H9 (cell line): ENCODE measurements around the gene C1orf21. TPM values are rescaled to one million over a fixed set of nuclear protein-coding genes. Genes with fewer than 3 reads are reported as not detected.

Source experiments
- DNase-seq: peaks from one replicate; pipeline ENCODE4 v3.0.0-alpha.2; 2017
- H2AFZ ChIP-seq: one replicate; pipeline ENCODE4 v1.6.1; 2013; ENCODE audit warnings: mild to moderate bottlenecking, low read length, control low read depth, moderate library complexity
- H2AK5ac ChIP-seq: 2 replicates; pipeline ENCODE4 v1.6.1; 2013; ENCODE audit warnings: low read length, control low read depth, mixed read lengths; ENCODE audit not compliant: insufficient read length
- H2BK120ac ChIP-seq: one replicate; pipeline ENCODE4 v1.6.1; 2013; ENCODE audit warnings: low read depth, mild to moderate bottlenecking, low read length, control low read depth, inconsistent platforms; ENCODE audit not compliant: poor library complexity, severe bottlenecking
- H2BK12ac ChIP-seq: 2 replicates; pipeline ENCODE4 v1.6.1; 2013; ENCODE audit warnings: low read length, control low read depth, mixed read lengths, low read depth; ENCODE audit not compliant: insufficient read length
- H2BK15ac ChIP-seq: 2 replicates; pipeline ENCODE4 v1.6.1; 2013; ENCODE audit warnings: low read depth, low read length, control low read depth
- H2BK20ac ChIP-seq: one replicate; pipeline ENCODE4 v1.6.1; 2013; ENCODE audit warnings: low read depth, mild to moderate bottlenecking, low read length, control low read depth, inconsistent platforms; ENCODE audit not compliant: poor library complexity, severe bottlenecking
- H2BK5ac ChIP-seq: 2 replicates; pipeline ENCODE4 v1.6.1; 2013; ENCODE audit warnings: low read length, control low read depth, mixed read lengths; ENCODE audit not compliant: insufficient read length
- H3K14ac ChIP-seq: 2 replicates; pipeline ENCODE4 v1.6.1; 2013; ENCODE audit warnings: low read length, control low read depth; ENCODE audit not compliant: insufficient read depth
- H3K18ac ChIP-seq: 2 replicates; pipeline ENCODE4 v1.6.1; 2013; ENCODE audit warnings: low read depth, mild to moderate bottlenecking, mixed read lengths, low read length, control low read depth; ENCODE audit not compliant: insufficient read length
- H3K23ac ChIP-seq: 2 replicates; pipeline ENCODE4 v1.6.1; 2013; ENCODE audit warnings: low read length, control low read depth, mixed read lengths, low read depth; ENCODE audit not compliant: insufficient read length
- H3K23me2 ChIP-seq: 2 replicates; pipeline ENCODE4 v1.6.1; 2013; ENCODE audit warnings: low read depth, mild to moderate bottlenecking, mixed read lengths, low read length, control low read depth; ENCODE audit not compliant: insufficient read length, poor library complexity, severe bottlenecking
- H3K27ac ChIP-seq: 2 replicates; pipeline ENCODE4 v1.5.1; 2013; ENCODE audit warnings: low read length, control low read depth, mixed read lengths, low read depth; ENCODE audit not compliant: insufficient read length
- H3K27me3 ChIP-seq: 2 replicates; pipeline ENCODE4 v1.6.1; 2013; ENCODE audit warnings: low read length, control low read depth, inconsistent platforms; ENCODE audit not compliant: insufficient read depth
- H3K4ac ChIP-seq: 2 replicates; pipeline ENCODE4 v1.6.1; 2013; ENCODE audit warnings: low read depth, mild to moderate bottlenecking, control low read depth, inconsistent platforms, low read length, moderate library complexity
- H3K4me1 ChIP-seq: 2 replicates; pipeline ENCODE4 v1.6.1; 2013; ENCODE audit warnings: low read length, control low read depth, inconsistent platforms; ENCODE audit not compliant: insufficient read depth
- H3K4me2 ChIP-seq: 2 replicates; pipeline ENCODE4 v1.6.1; 2013; ENCODE audit warnings: low read length, control low read depth, mixed read lengths; ENCODE audit not compliant: insufficient read length, insufficient read depth
- H3K56ac ChIP-seq: 2 replicates; pipeline ENCODE4 v1.6.1; 2013; ENCODE audit warnings: low read depth, mild to moderate bottlenecking, mixed read lengths, low read length, control low read depth; ENCODE audit not compliant: insufficient read length
- H3K79me1 ChIP-seq: 2 replicates; pipeline ENCODE4 v1.6.1; 2013; ENCODE audit warnings: low read depth, mild to moderate bottlenecking, moderate library complexity, low read length, control low read depth, inconsistent platforms; ENCODE audit not compliant: insufficient read depth, poor library complexity, severe bottlenecking
- H3K79me2 ChIP-seq: 2 replicates; pipeline ENCODE4 v1.6.1; 2013; ENCODE audit warnings: low read length, control low read depth, inconsistent platforms; ENCODE audit not compliant: insufficient read depth
- H3K9ac ChIP-seq: 2 replicates; pipeline ENCODE4 v1.6.1; 2013; ENCODE audit warnings: low read length, control low read depth, mixed read lengths; ENCODE audit not compliant: insufficient read length; ENCODE audit errors: extremely low read depth
- H3K9me3 ChIP-seq: one replicate; pipeline ENCODE4 v1.6.1; 2013; ENCODE audit warnings: low read depth, low read length, inconsistent platforms; ENCODE audit not compliant: control insufficient read depth
- H3T11ph ChIP-seq: one replicate; pipeline ENCODE4 v1.6.1; 2013; ENCODE audit warnings: mild to moderate bottlenecking, low read length, control low read depth, inconsistent platforms
- H4K20me1 ChIP-seq: one replicate; pipeline ENCODE4 v1.6.1; 2013; ENCODE audit not compliant: control insufficient read depth, insufficient read length, insufficient read depth
- H4K5ac ChIP-seq: 2 replicates; pipeline ENCODE4 v1.6.1; 2013; ENCODE audit warnings: low read depth, mild to moderate bottlenecking, mixed read lengths, low read length, control low read depth; ENCODE audit not compliant: insufficient read length
- H4K8ac ChIP-seq: replicated peaks from 2 replicates; pipeline ENCODE4 v1.6.1; 2013; ENCODE audit warnings: low read length, control low read depth, mixed read lengths, low read depth; ENCODE audit not compliant: insufficient read length
- H4K91ac ChIP-seq: 2 replicates; pipeline ENCODE4 v1.6.1; 2013; ENCODE audit warnings: low read depth, mild to moderate bottlenecking, moderate library complexity, mixed read lengths, low read length, control low read depth; ENCODE audit not compliant: insufficient read length
- H3K27ac Mint-ChIP-seq, 3 experiments: 2 replicates in 2 of 3; 3 replicates in 1 of 3; pipeline ENCODE4 v1.8.0; 2020 to 2021; ENCODE audit warnings: mixed read lengths in 3 of 3, mild to moderate bottlenecking in 1 of 3, moderate library complexity in 1 of 3
- H3K27me3 Mint-ChIP-seq: 2 replicates; pipeline ENCODE4 v1.8.0; 2021; ENCODE audit warnings: low read depth, mild to moderate bottlenecking, moderate library complexity, mixed read lengths
- H3K36me3 Mint-ChIP-seq, 3 experiments: 2 replicates in 2 of 3; 3 replicates in 1 of 3; pipeline ENCODE4 v1.8.0; 2020 to 2021; ENCODE audit warnings: low read depth in 3 of 3, mixed read lengths in 3 of 3; ENCODE audit not compliant: insufficient read depth in 1 of 3
- H3K4me1 Mint-ChIP-seq, 2 experiments: 2 replicates each; pipeline ENCODE4 v1.8.0; 2020; ENCODE audit warnings: mixed read lengths in 2 of 2
- H3K4me3 Mint-ChIP-seq, 2 experiments: 2 replicates in 1 of 2; 3 replicates in 1 of 2; pipeline ENCODE4 v1.8.0; 2020 to 2021; ENCODE audit warnings: mild to moderate bottlenecking in 2 of 2, mixed read lengths in 2 of 2, moderate library complexity in 1 of 2
- H3K9me3 Mint-ChIP-seq, 2 experiments: 2 replicates in 1 of 2; 3 replicates in 1 of 2; pipeline ENCODE4 v1.8.0; 2020; ENCODE audit warnings: mild to moderate bottlenecking in 2 of 2, mixed read lengths in 2 of 2, moderate library complexity in 1 of 2
- CTCF ChIP-seq: fragments of 200-600 bp; sonication (generic); conservative IDR thresholded peaks from 3 replicates; pipeline ENCODE4 v1.8.0; 2021; ENCODE audit warnings: antibody characterized with exemption, mild to moderate bottlenecking
- WGBS: extraction: QIAGEN DNeasy Blood & Tissue Kit; methylation state at CpG from one replicate; pipeline ENCODE4 v1.1.7; 2013; ENCODE audit warnings: missing lambda C conversion rate, low lambda C conversion rate, mixed read lengths; ENCODE audit not compliant: insufficient read length; ENCODE audit errors: extremely low coverage; 5-methylcytosine and 5-hydroxymethylcytosine counted together
- total RNA-seq: library from RNA; stranded (reverse); gene quantifications from 2 replicates; pipeline ENCODE4 v1.2.1, GENCODE V29; 2021

C1orf21 gene
- total RNA-seq, 1 experiment from 2014 or later: 36.0 TPM

- Mint-ChIP-seq H3K4me1 (peaks cover 15 to 28% of the 10 kb centered on the region in 2 experiments), H3K9me3 (no peaks in the 10 kb centered on the region; a peak in 2 of 5 replicates), H3K27ac (no peak overlapping the region; a peak in 1 of 7 replicates), H3K4me3 (no peak overlapping the region), H3K36me3 (peaks cover 0 to 5% (median 3%) of the 10 kb centered on the region in 3 experiments; a peak in 2 of 7 replicates), H3K27me3 (no peaks in the 10 kb centered on the region; the same call in 1 of the 2 replicates)
- H2BK12ac ChIP-seq: no peak overlapping the region
- no peak overlapping the region for H2BK120ac ChIP-seq
- no peak overlapping the region for H2BK20ac ChIP-seq
- TF ChIP-seq CTCF: no peak
- no peak overlapping the region for H4K91ac ChIP-seq
- no peak for DNase-seq
- no peaks in the 10 kb centered on the region; the same call in none of the 2 replicates for H3K4me1 ChIP-seq
- no peak overlapping the region for H3K9ac ChIP-seq
- no peaks in the 10 kb centered on the region for H3K79me2 ChIP-seq
- no peak overlapping the region for H3K18ac ChIP-seq
- no peak overlapping the region for H4K8ac ChIP-seq
- H2BK5ac ChIP-seq: no peak overlapping the region
- H3K23ac ChIP-seq: no peak overlapping the region
- H3K27me3 ChIP-seq: no peaks in the 10 kb centered on the region; the same call in 1 of the 2 replicates
- no peak overlapping the region for H3K27ac ChIP-seq
- H3K4ac ChIP-seq: no peak overlapping the region
- H3K79me1 ChIP-seq: no peaks in the 10 kb centered on the region
- H2AFZ ChIP-seq: no peak overlapping the region
- no peak overlapping the region for H2BK15ac ChIP-seq
- no peaks in the 10 kb centered on the region for H3K23me2 ChIP-seq
- no peak overlapping the region for H4K5ac ChIP-seq
- no CpG with 5 or more reads among the region's 8 CpGs for WGBS
- no peak overlapping the region for H3K4me2 ChIP-seq
- no peak overlapping the region for H2AK5ac ChIP-seq
- H3K14ac ChIP-seq: no peak overlapping the region
- H3T11ph ChIP-seq: no peak overlapping the region
- no peaks in the 10 kb centered on the region for H4K20me1 ChIP-seq
- no peaks in the 10 kb centered on the region for H3K9me3 ChIP-seq
- H3K56ac ChIP-seq: no peak overlapping the region
These were observed 245.8 kb downstream of the C1orf21 start for GRCh38 chr1:184632415-184633175.
